ENCODE measurements around the gene EDIL3.

- TF ChIP-seq POLR2AphosphoS5 (IDR thresholded peaks at IDR 0.05; ENCODE audit: low read depth, low read length) (no peak), REST (IDR thresholded peaks at IDR 0.05; ENCODE audit: insufficient read depth in 1 of 2, low read depth in 2 of 2, low read length in 2 of 2) (no peak), TAF1 (IDR thresholded peaks at IDR 0.05; ENCODE audit: borderline replicate concordance, insufficient read depth, low read length) (no peak)
Measured at GRCh38 chr5:83972909-83973308, 411.8 kb downstream of the EDIL3 start.

All from PFSK-1 (cell line).